PC-3 (cell line): ENCODE data around the gene ETV3.

ENCODE experiments used
- CTCF ChIP-seq: fragments of 300-600 bp; sonication (generic); conservative IDR thresholded peaks from 2 replicates; pipeline ENCODE4 v1.5.1; 2017; ENCODE audit warnings: antibody characterized with exemption, low read depth, mild to moderate bottlenecking, low read length
- EZH2phosphoT487 ChIP-seq: fragments of 300-600 bp; sonication (generic); IDR thresholded peaks from 2 replicates; pipeline ENCODE4 v1.6.1; 2018; ENCODE audit warnings: mild to moderate bottlenecking, antibody characterized with exemption, low read length, borderline replicate concordance

GRCh38 chr1:157101149-157101548, 37.0 kb downstream of the ETV3 start:
- TF ChIP-seq CTCF (no peak), EZH2phosphoT487 (no peak)
